Neutrophil (primary cell): ENCODE results near the gene PER1.

Source experiments
- H3K27ac ChIP-seq: fragments of 200-600 bp; sonication (generic); 2 replicates; pipeline ENCODE4 v1.5.1; 2016; ENCODE audit warnings: mild to moderate bottlenecking, moderate library complexity
- H3K27me3 ChIP-seq: fragments of 200-600 bp; sonication (generic); 2 replicates; pipeline ENCODE4 v1.6.0; 2016; ENCODE audit warnings: mild to moderate bottlenecking
- H3K36me3 ChIP-seq: fragments of 200-600 bp; sonication (generic); 2 replicates; pipeline ENCODE4 v1.5.1; 2017
- H3K4me1 ChIP-seq, 2 experiments: fragments of 200-600 bp in 1 of 2; sonication (generic) in 1 of 2; 1 replicate in 1 of 2; 2 replicates in 1 of 2; pipeline versions ENCODE4 v1.5.1 to v1.6.1; 2013 to 2016; ENCODE audit warnings: low read depth in 1 of 2, low read length in 1 of 2, mild to moderate bottlenecking in 1 of 2, moderate library complexity in 1 of 2; ENCODE audit not compliant: control insufficient read depth in 1 of 2, insufficient read depth in 1 of 2
- H3K4me3 ChIP-seq, 2 experiments: fragments of 200-600 bp in 1 of 2; sonication (generic) in 1 of 2; 1 replicate in 1 of 2; 2 replicates in 1 of 2; pipeline ENCODE4 v1.5.1; 2013 to 2016; ENCODE audit warnings: low read depth in 1 of 2, low read length in 1 of 2, mild to moderate bottlenecking in 1 of 2, moderate library complexity in 1 of 2
- H3K9me3 ChIP-seq: fragments of 200-600 bp; sonication (generic); 2 replicates; pipeline ENCODE4 v1.5.1; 2016
- CTCF ChIP-seq: fragments of 200-600 bp; sonication (generic); IDR thresholded peaks from 2 replicates; pipeline ENCODE4 v1.5.1; 2016; ENCODE audit warnings: antibody characterized with exemption

Gene PER1

GRCh38 chr17:8189041-8189710 is 37.0 kb upstream of the PER1 start:
- H3K9me3 ChIP-seq = no peaks in the 10 kb centered on the region
- no peaks in the 10 kb centered on the region for H3K36me3 ChIP-seq
- H3K27me3 ChIP-seq = peaks cover 13% of the 10 kb centered on the region
- no peak for TF ChIP-seq CTCF
- H3K4me1 ChIP-seq = peaks cover 68 to 74% of the 10 kb centered on the region in 2 experiments
- peak overlapping the region; percentile 95 for H3K27ac ChIP-seq
- H3K4me3 ChIP-seq = peak overlapping the region; percentile 89

- peak overlapping the region; percentile 89 for H3K4me3 ChIP-seq
- H3K27ac ChIP-seq = peak overlapping the region; percentile 95
- H3K27me3 ChIP-seq = peaks cover 13% of the 10 kb centered on the region
- no peaks in the 10 kb centered on the region for H3K9me3 ChIP-seq
- no peak for TF ChIP-seq CTCF
- H3K36me3 ChIP-seq = no peaks in the 10 kb centered on the region
- peaks cover 68 to 74% of the 10 kb centered on the region in 2 experiments for H3K4me1 ChIP-seq
Measured at GRCh38 chr17:8188263-8188839, 36.1 kb upstream of the PER1 start.

DNA sequence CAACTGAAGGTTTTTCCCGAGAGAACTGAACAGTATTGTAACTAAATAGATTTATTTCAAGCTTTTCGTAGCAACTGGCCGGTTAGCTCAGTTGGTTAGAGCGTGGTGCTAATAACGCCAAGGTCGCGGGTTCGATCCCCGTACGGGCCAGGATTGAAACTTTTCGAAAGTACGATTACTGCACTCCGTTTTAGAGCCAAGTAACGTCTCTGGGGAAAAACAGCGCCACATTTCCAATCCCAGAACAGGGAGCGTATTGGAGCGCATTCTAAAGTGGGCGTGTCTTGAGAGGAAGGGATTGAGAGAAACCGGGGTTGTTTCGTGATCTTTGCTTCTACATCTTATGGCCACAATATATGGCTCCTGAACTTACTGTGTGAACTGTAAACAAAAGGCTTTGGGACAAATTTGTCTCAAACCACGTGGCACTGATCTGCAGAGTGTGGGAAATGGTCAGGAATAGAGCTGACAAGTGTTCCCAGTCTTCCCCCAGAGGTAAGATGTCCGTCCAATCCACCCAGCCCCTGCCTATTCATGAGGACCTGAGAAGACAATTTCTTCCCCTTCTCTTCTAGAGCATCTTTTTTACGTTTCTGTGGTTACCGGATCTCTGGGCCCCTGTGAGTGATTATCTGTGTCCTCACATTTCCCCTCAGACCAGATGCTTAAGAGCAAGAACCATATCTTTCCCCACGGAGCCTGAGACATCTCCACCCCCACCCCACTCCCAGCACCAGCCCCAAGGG is 35.5 kb upstream of the PER1 start:
- H3K4me1 ChIP-seq = peaks cover 64 to 69% of the 10 kb centered on the region in 2 experiments

DNA sequence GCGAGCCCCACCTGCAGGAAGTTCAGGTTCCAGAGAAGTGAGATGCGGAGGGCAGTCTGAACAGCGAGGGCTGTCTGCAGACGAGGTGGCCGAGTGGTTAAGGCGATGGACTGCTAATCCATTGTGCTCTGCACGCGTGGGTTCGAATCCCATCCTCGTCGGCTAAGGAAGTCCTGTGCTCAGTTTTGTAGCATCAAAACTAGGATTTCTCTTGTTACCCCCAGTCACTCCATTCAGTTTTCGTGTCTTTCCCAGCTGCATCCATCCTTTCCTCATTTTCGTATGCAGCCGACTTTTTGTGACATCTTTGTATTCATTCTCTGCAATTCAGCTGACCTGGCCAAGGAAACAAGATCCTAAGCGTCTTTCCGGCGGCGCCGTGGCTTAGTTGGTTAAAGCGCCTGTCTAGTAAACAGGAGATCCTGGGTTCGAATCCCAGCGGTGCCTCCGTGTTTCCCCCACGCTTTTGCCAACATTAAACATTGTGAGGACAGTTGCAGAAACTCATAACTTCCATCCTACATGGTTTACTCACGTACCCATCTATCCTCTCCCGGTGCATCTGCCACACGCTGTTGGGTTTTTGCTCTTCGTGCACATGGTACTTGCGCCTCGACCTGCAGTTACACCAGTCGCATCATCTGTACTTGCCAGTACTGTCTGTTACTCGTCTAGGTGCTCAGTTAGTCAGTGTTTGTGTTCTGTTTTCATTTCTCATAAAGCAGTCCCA is 34.7 kb upstream of the PER1 start:
- no peak for TF ChIP-seq CTCF
- H3K27ac ChIP-seq = peak overlapping the region; percentile 95
- H3K27me3 ChIP-seq = peaks cover 19% of the 10 kb centered on the region
- H3K9me3 ChIP-seq = no peaks in the 10 kb centered on the region
- peaks cover 57 to 61% of the 10 kb centered on the region in 2 experiments for H3K4me1 ChIP-seq
- H3K4me3 ChIP-seq = peak overlapping the region; percentile 53 to 58
- H3K36me3 ChIP-seq = no peaks in the 10 kb centered on the region

More for the DNA sequence above, 35.5 kb upstream of the PER1 start:
- peak overlapping the region; percentile 95 for H3K27ac ChIP-seq
- H3K4me3 ChIP-seq = peak overlapping the region; percentile 89
- H3K36me3 ChIP-seq = no peaks in the 10 kb centered on the region
- H3K9me3 ChIP-seq = no peaks in the 10 kb centered on the region
- TF ChIP-seq CTCF = no peak
- peaks cover 13% of the 10 kb centered on the region for H3K27me3 ChIP-seq

GRCh38 chr17:8186446-8186786 is 34.2 kb upstream of the PER1 start:
- peaks cover 52 to 56% of the 10 kb centered on the region in 2 experiments for H3K4me1 ChIP-seq

More at GRCh38 chr17:8186446-8186786, 34.2 kb upstream of the PER1 start:
- Histone ChIP-seq H3K36me3 (no peaks in the 10 kb centered on the region), H3K27me3 (peaks cover 21% of the 10 kb centered on the region), H3K9me3 (no peaks in the 10 kb centered on the region), H3K4me3 (peak overlapping the region; percentile 53 to 58), H3K27ac (peak overlapping the region; percentile 95)
- no peak for TF ChIP-seq CTCF
